Right kidney (tissue), 1 donor: Measurements from ENCODE around the gene NCOA1.
"Not testable (repeated sequence)": the region's sequence is repeated elsewhere in the genome, so short reads cannot be mapped to it uniquely, and the experiment has no call there.

ENCODE experiments used
- DNase-seq: peaks from one replicate; pipeline ENCODE4 v3.0.0-alpha.2; 2016

Gene NCOA1

GRCh38 chr2:24505534-24506275 lies 14.7 kb downstream of the NCOA1 start:
- no peak for DNase-seq

GRCh38 chr2:24507549-24507948 lies 16.5 kb downstream of the NCOA1 start:
- DNase-seq = no peak

GRCh38 chr2:24508878-24509277 lies 17.8 kb downstream of the NCOA1 start:
- no peak for DNase-seq

GRCh38 chr2:24509425-24509824 lies 18.4 kb downstream of the NCOA1 start:
- no peak for DNase-seq

- DNase-seq = no peak
Measured at GRCh38 chr2:24509840-24510239, 18.8 kb downstream of the NCOA1 start.

GRCh38 chr2:24510771-24511170 lies 19.7 kb downstream of the NCOA1 start:
- DNase-seq = no peak

- no peak for DNase-seq
Measured at GRCh38 chr2:24511198-24511597, 20.1 kb downstream of the NCOA1 start.

GRCh38 chr2:24511894-24512293 lies 20.8 kb downstream of the NCOA1 start:
- DNase-seq = no peak

- no peak for DNase-seq
Measured at GRCh38 chr2:24512404-24512803, 21.4 kb downstream of the NCOA1 start.

- DNase-seq = no peak
Measured at GRCh38 chr2:24512831-24513230, 21.8 kb downstream of the NCOA1 start.

- DNase-seq = no peak
Measured at GRCh38 chr2:24513281-24514071, 22.4 kb downstream of the NCOA1 start.

- no peak for DNase-seq
Measured at GRCh38 chr2:24514820-24515219, 23.8 kb downstream of the NCOA1 start.

GRCh38 chr2:24515335-24515734 lies 24.3 kb downstream of the NCOA1 start:
- DNase-seq = no peak

- DNase-seq = no peak
Measured at GRCh38 chr2:24515831-24516230, 24.8 kb downstream of the NCOA1 start.

- no peak for DNase-seq
Measured at GRCh38 chr2:24517247-24517646, 26.2 kb downstream of the NCOA1 start.

- DNase-seq = no peak
Measured at GRCh38 chr2:24520175-24520574, 29.1 kb downstream of the NCOA1 start.

GRCh38 chr2:24521162-24521857 lies 30.3 kb downstream of the NCOA1 start:
- no peak for DNase-seq

GRCh38 chr2:24521975-24522639 lies 31.1 kb downstream of the NCOA1 start:
- DNase-seq = no peak

GRCh38 chr2:24527536-24527935 lies 36.5 kb downstream of the NCOA1 start:
- DNase-seq = no peak

- no peak for DNase-seq
Measured at GRCh38 chr2:24530796-24531195, 39.7 kb downstream of the NCOA1 start.

- DNase-seq = not testable (repeated sequence)
Measured at GRCh38 chr2:24531610-24532009, 40.6 kb downstream of the NCOA1 start.

- DNase-seq = not testable (repeated sequence)
Measured at GRCh38 chr2:24532057-24532456, 41.0 kb downstream of the NCOA1 start.

- DNase-seq = not testable (repeated sequence)
Measured at GRCh38 chr2:24533574-24533973, 42.5 kb downstream of the NCOA1 start.
